Activated naive CD4-positive, alpha-beta T cell (primary cell): Measurements from ENCODE around the gene SPRN.

ENCODE experiments used
- DNase-seq, 4 experiments: peaks; one replicate each; lab custom pipeline; 2025; lab: John Stamatoyannopoulos, UW

SPRN gene

DNA sequence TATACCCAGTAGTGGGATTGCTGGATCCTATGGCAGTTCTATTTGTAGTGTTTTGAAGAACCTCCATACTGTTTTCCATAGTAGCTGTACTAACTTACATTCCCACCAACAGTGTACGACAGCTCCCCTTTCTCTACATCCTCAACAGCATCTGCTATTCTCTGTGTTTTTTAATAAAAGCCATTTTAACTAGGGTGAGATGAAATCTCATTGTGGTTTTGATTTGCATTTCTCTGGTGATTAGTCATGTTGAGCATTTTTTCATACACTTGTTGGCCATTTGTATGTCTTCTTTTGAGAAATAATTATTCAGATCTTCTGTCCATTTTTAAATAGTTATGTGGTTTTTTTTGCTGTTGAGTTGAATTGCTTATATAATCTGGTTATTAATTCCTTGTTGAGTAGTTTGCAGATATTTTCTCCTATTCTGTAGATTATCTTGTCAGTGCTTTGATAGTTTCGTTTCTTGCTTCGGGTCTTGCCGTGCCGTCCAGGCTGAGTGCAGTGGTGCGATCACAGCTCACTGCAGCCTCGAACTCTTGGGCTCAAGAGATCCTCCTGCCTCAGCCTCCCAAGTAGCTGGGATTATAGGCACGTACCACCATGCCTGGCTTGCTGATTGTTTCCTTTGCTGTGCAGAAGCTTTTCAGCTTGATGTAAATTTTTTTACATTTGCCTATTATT, 18.4 kb downstream of the SPRN start:
- DNase-seq = no peak

DNA sequence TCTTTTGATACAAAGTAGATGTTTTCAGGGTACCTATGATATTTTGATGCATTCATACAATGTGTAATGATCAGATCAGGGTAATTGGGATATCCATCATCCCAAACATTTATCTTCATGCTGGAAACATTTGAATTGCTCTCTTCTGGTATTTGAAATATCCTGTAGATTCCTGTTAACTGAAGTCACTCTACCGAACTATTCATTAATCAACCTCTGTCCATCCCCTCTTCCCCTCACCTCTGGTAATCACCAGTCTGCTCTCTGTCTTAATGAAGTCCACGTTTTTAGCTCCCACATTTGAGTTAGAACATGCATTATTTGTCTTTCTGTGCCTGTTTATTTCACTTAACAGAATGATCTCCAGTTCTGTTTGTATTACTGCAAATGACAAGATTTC, 19.2 kb downstream of the SPRN start:
- no peak for DNase-seq

DNA sequence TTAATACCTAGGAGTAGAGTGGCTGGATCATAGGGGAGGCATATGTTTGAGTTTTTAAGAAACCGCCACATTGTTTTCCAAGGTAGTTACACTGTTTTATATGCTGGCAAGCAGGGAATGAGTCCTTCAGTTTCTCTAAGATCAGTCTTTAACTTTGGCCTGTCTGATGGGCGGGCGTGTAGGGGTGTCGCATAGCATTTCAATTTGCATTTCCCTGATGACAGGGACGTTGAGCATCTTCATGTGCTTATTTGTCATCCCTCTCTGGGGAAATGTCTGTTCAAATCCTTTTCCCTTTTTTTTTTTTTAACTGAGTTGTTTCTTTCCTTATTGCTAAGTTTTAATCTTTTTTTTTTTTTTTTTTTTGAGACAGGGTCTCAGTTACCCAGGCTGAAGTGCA, 20.6 kb downstream of the SPRN start:
- no peak for DNase-seq

DNA sequence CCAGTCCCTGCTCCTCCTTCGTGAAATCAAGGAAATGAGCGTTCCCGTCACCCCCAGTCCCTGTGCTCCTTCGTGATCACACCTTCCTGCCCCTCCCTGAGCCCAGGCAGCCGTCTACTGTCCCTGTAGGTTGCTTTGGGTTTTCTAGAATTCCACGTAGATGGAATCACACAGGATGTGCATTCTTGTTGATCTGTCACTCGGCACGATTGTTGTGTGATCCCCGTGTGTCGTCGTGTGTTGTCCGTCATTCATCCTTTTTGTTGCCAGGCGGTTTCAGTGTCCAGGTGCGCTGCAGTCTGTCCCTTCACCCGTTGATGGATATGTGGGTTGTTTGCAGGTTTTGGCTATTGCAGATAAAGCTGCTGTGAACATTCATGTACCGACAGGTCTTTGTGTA, 21.1 kb downstream of the SPRN start:
- no peak for DNase-seq

DNA sequence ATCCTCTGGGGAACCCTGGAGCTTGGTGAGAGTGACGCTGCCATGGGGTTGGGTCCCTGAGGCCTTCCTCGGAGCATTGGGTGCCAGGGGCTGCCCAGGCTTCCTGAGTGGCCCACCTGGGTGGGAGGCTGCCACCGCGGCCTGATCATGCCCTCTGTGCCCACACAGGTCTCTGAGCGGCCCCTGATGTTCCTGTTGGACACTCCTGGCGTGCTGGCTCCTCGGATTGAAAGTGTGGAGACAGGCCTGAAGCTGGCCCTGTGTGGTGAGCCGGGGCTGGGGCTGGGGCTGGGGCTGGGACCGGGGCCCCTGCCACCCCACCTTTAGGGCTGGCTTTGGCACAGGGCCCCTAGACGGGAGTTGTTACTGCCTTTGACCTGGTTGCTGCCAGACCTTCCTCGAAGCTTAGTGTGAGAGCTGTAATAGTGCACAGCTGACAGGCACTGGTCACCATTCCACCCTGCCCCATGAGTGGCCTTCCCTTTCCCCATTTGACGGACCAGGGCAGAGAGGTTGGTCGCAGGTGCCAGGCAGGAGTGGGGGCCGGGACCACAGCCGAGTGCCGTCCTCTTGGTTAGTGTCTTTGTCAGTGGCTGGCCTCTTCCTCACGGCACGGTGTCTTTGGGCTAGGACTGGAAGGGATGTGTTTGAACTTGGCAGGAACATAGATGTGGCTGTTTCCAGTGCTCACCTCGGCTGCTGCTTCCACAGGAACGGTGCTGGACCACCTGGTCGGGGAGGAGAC, 22.3 kb downstream of the SPRN start:
- DNase-seq = no peak

DNA sequence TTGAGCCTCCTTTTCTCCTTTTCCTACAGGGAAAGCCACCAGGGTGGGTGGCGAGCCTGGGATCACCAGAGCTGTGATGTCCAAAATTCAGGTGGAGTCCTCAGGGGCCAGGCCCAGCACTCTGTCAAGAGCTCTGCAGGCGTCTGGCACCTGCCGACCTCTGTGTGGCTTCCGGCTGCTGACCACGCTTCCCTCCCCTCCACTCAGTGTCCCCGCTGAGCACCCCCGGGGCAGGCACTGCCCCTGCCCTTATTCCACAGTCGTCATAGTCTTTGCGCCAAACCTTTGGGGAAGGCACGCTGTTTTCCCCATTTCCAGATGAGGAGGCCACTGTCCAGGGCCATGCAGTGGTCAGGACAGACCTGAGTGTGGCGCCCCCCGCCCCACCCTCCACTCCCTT, 22.9 kb downstream of the SPRN start:
- DNase-seq = no peak

DNA sequence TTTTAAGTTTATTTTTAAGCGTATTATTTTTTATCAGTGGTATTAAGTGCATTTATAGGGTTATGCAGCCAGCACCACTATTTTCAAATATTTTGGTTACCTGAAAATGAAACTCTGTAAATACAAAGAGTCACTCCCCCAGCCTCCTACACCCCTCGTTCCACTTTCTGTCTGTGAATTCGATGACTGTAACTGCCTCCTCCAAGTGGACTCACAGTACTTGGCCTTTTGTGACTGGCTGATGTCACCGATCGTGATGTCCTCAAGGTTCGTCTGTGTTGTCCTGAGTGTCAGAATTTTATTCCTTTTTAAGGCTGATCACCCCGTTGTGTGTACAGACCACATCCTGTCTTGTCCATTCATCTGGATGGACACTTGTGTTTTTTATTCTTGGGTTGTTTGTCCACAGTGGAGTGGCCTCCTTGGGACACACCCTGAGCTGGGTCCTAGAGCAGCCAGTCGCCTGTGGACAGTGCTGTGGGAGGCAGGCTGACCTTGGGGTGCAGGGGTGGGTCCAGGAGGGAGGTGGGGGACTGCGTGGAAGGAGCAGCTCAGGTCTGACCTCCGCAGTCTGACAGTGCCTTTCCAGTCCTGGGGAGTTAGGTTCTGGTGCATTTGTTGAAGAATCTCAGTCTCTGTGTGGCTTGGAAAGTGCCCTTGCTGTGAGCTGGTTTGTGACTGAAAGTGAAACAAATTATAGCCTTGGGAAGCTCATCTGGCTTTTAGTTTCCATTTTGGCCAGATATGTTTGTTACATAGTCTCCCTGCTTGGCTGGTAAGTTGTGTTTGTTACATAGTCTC, 23.6 kb downstream of the SPRN start:
- DNase-seq = no peak

DNA sequence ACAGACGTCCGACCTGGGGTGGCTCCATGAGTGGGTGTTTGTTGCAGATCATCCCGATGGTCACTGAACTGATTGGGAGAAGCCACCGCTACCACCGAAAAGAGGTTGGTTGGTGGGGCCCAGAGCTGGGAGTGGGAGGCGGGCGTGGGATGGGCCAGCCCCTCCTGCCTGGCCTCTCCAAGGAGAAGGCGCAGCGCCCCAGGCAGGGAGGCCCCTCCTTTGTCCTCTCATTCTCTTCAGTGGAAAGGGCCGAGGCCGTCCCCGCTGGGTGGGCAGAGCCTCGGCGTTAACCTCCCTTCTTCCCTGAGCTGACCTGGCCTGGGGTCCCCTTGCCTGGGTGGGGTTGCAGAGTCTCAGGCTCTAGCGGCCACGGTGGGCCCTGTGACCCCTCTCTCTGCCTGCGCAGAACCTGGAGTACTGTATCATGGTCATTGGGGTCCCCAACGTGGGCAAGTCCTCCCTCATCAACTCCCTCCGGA, 25.3 kb downstream of the SPRN start:
- no peak for DNase-seq

DNA sequence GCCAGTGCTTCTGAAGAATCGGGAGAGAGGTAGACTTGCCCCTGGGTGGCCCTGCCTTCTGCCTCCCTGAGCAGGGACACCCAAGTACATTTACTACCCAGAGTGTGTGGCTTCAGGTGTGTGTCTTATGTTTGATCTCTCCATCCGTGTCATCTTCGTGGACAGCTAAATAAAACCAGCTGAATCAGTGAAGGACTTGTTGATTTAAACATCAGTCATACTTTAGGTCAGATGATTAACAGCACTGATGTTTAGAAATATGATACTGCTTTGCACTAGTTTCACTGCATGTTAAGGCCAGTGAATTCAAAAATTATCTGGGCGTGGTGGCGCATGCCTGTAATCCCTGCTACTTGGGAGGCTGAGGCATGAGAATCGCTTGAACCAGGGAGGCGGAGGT, 26.5 kb downstream of the SPRN start:
- DNase-seq = no peak

DNA sequence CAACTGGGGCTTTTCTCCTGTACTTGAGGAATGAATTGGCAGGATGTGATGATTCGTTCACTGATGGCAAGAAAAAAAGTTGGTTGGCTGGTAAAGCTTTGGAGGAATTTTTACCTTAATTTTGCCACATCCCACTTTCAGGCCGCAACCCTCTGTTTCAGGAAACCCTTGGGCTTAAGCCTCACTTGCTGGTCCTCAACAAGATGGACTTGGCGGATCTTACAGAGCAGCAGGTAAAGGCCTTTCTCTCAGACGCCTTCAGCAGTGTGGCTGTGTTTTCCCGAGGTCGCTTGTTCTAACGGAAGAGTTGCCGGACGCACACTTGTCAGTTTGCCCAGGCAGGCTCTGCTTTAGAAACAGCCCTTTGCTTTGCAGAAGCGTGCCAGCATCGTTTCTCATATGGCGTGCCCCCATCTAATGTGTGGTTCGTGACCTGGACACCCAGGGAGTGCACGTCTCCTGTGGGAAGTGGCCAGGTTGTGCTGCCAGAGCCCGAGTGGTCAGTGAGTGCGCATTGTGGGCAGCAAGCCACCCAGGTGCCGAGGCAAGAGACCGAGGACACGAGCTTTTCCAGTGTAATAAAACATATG, 28.3 kb downstream of the SPRN start:
- DNase-seq = no peak

DNA sequence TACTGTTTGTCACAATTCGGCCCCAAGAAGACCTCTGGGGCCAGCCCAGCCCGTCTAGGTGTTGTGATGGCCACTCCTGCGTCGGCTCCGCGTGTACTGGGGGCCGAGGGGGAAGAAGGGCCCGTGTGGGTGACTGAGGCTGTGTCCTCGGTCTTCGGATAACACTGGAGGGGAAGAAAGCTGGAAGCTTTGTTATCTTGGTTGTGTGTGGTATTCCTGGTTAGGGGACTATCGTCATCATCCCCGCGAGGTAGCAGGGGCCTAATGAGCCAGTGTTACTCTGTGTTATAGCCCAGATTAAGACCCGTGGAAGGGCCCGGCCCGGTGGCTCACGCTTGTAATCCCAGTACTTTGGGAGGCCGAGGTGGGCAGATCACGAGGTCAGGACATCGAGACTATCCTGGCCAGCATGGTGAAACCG, 29.6 kb downstream of the SPRN start:
- no peak for DNase-seq

DNA sequence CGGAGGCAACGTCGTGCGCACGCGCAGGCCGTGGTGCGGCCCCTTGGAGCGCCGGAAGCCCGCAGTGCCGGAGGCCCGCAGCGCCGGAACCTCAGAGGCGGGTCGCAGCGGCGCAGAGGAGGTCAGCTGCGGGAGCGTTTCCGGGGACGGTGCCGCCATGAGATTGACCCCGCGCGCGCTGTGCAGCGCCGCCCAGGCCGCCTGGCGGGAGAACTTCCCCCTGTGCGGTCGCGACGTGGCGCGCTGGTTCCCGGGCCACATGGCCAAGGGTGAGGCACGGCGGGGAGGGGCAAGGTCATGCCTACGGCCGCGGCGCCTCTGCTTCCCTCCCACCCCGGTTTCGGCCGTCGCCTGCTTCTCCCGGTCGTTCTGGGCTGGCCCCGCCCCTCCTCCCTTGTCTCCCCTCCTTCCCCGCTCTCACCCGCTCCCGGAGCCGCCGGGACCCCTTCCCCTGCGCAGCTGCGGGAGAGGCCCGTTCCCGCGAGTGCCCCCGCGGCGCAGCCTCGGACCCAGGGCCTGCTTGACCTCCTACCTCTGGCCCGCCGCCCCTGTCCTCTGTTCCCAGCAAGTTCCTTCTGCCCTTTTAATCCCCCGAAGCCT, 30.3 kb downstream of the SPRN start, which contains the start of gene MTG1:
MTG1 (plus strand) TSS at position 94 of the 600 bp plus-strand sequence; CDS start at position 158, 64 bp downstream.
- peak; percentile 84 to 93 (median 87) for DNase-seq

DNA sequence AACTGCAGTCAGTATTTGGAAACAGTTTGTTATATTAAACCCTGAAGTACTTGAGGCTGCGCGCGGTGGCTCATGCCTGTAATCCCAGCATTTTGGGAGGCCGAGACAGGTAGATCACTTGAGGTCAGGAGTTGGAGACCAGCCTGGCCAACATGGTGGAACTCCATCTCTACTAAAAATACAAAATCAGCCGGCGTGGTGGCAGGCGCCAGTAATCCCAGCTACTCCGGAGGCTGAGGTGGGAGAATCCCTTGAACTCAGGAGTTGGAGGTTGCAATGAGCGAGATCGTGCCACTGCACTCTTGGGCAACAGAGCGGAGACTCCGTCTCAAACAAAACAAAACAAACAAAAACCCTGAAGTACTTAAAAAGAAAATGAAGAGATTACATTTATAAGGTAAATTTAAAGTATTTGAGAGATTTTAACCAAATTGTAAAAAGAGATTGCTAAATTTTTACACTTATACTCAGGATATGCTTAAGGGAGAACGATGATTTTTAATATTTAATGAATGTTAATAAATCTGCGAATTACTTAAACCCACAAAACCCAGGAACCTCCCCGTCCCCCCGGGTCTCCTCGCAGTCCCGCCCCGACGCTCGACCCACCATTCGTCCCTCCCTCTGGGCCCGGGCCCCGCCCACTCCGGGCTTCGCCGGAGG, 30.9 kb downstream of the SPRN start:
- no peak for DNase-seq

DNA sequence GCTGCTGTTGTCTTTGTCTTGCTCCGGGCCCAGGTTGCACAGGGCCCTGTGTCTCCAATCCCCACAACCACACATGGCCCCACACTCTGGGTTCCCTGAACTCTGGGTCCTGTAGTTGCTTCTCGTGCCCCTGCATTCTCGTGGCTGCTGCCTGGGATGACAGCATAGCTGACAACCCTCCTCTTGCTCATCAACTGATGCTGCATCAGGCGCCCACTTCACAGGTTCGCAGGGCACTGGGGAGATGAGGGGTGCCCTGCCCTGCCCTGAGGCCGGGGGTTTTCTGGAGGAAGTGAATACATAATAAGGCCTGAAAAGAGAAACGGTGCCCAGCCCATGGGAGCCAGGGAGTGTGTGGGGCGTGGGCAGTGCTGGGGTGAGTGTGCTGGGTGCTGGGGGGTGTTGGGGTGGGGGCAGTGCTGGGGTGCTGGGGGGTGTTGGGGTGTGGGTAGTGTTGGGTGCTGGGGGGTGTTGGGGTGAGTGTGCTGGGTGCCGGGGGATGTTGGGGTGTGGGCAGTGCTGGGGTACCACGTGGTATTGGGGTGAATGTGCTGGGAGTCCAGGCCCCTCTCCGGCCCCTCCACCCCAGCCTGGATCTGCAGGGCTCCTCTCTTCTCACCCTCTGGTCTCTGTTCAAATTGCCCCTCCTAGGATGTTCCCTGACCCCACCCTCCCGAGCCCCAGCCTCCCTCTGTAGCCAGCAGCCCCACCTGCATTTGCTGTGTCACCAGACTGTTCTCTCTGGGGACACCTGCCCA, 32.5 kb downstream of the SPRN start:
- DNase-seq = no peak

DNA sequence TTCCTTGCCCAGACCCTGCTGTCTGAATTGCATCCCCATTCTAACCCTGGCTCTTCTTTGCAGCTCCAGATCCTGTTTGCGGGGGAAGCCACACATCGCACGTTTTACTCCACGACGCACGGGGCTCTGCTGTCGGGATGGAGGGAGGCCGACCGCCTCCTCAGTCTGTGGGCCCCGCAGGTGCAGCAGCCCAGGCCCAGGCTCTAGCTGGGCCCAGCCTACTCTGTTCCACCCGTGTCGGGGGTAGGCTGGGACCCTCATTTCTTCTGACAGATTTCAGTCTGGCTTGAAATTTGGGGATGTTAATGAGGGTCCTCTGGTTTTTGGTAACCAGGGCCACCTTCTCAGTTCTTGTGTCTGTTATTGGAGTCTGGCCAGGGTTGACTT, 33.2 kb downstream of the SPRN start:
- no peak for DNase-seq

DNA sequence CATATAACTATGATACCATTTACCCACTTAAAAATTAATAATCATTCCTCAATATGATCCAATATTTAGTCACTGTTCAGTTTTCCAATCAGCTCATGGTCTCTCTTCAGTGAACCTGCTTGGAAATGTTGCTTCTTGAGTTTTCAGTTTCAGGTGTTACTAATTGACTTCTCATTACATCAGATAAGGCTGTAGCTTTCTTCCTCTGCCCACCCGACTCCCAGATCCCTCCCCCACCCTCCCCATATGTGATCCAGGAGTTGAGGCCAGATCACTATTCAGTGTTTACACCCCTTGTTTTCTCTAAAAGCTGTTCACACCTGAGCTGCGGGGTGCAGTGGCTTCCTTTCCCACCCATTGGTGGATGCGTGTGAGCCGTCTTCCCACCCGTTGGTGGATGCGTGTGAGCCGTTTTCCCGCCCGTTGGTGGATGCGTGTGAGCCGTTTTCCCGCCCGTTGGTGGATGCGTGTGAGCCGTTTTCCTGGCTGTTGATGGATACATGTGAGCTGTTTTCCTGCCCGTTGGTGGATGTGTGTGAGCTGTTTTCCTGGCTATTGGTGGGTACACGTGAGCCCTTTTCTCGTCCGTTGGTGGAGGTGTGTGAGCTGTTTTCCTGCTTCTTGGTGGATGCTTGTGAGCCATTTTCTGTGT, 33.7 kb downstream of the SPRN start:
- DNase-seq = no peak

DNA sequence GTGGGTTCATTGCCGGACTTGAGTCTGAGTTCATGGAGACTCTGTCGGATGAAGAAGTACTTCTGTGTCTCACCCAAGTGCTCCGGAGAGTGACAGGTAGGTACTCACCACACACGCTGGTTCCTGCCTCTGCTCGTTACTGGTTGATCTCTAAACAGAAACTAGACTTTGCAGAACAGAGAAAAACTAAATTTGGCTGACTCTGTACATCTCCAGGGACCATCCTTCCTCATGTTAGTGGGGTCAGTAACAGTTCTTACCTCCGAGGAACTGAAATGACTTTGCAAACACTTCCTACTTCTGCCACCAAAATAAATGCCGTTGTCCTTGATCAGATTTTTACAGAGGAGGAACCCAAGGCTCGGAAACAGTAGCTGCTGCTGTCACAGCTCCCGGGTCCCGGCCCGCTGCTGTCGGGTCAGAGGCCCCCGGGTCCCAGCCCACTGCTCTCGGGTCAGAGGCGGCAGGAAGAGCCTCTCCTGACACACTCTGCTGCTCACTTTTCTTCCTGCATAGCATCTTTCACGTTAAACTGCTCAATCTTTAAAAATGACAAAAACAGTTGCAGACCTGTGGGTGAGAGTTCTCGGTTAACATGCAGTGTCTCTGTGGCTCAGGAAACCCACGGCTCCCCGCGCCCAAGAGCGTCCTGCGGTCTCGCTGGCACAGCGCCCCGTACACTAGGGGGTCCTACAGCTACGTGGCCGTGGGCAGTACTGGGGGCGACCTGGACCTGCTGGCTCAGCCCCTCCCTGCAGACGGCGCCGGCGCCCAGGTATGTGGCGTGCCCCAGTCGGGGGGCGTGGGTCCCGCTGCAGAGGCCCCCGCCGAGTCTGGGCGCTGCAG, 35.2 kb downstream of the SPRN start:
- no peak for DNase-seq

DNA sequence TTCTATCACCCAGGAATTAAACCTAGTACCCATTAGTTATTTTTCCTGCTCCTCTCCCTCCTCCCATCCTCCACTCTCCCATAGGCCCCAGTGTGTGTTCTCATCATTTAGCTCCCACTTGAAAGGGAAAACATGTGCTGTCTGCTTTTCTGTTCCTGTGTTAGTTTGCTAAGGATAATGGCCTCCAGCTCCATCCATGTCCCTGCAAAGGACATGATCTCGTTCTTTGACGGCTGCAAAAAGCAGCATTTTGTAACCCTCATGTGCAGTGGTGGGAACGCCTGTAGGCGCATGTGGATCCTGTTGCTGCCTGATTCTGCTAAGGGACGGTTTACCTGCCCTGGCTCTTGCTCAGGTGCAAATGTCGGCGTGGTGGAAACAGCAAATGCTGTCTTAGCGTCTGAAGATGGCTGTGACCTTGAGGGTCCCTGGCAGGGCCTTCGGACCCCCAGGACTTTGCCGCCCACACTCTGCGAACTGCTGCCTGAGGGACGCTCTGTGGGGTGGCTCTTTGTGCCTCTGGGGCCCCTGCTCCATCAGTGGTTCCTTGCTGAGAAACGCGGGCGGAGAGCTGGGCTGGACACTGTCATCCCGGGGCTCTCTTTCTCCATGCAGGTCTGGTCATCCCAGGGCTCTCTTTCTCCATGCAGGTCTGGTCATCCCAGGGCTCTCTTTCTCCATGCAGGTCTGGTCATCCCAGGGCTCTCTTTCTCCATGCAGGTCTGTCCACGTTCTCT, 36.0 kb downstream of the SPRN start:
- no peak for DNase-seq
